Suprapubic skin (tissue), 3 donors: ENCODE results near the gene FGF5.

ENCODE experiments used
- POLR2AphosphoS5 ChIP-seq, 3 donors: sonication (generic); formaldehyde crosslinking; IDR thresholded peaks; one replicate each; pipeline ENCODE4 v1.6.1; 2017; ENCODE audit warnings: antibody characterized with exemption in 3 of 3
- TF ChIP-seq, protein P1 (sequence below), 2 donors: fragments of 200-600 bp in 1 of 2; fragments of 450-650 bp in 1 of 2; sonication (generic) in 1 of 2; IDR thresholded peaks; one replicate each; pipeline ENCODE4 v1.5.1; 2016 to 2019; ENCODE audit warnings: antibody characterized with exemption in 2 of 2, mild to moderate bottlenecking in 1 of 2, moderate library complexity in 1 of 2

DNA sequence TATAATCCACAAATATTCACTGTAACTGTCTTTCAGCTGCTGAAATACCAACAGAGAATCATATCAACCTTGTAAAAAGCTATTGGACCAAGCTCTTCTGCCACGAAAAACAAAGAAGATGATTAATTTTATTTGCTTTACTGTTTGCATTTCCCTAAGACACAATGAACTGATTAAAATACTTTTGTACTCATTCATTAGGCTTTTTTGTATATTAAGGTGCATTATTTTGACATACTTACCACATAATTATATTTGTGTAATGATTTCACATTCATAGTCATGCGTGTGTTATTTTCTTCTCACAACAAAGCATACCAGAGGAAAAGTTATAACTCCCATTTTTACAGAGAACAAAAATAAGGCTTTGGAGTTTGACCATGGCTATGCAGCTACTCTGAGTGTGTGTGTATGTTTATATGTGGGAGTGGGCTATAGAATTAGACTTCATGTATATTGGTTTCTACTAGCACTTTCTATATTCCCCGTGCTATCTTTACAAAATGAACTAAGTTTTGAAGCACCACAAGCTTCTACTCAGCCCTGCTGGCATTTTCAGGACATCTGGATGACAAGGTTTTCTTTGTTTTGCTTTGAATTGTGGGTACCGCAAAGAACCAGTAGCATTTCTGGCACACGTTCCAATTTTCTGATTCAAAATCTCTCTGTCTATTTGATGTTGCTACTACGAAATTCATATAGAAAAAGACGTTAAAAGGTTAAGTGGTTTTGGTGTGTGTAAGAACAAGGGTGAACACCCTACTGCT is 11.0 kb upstream of the FGF5 start:
- no peak for TF ChIP-seq POLR2AphosphoS5 (IDR thresholded peaks at IDR 0.05)
- TF ChIP-seq, protein P1, sequence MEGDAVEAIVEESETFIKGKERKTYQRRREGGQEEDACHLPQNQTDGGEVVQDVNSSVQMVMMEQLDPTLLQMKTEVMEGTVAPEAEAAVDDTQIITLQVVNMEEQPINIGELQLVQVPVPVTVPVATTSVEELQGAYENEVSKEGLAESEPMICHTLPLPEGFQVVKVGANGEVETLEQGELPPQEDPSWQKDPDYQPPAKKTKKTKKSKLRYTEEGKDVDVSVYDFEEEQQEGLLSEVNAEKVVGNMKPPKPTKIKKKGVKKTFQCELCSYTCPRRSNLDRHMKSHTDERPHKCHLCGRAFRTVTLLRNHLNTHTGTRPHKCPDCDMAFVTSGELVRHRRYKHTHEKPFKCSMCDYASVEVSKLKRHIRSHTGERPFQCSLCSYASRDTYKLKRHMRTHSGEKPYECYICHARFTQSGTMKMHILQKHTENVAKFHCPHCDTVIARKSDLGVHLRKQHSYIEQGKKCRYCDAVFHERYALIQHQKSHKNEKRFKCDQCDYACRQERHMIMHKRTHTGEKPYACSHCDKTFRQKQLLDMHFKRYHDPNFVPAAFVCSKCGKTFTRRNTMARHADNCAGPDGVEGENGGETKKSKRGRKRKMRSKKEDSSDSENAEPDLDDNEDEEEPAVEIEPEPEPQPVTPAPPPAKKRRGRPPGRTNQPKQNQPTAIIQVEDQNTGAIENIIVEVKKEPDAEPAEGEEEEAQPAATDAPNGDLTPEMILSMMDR (IDR thresholded peaks at IDR 0.05), result no peak
